NCI-H2107 treated with DMSO at 0.1 percent for 48 hours (cell line): ENCODE data around the gene GALNT9.
"Not testable (repeated sequence)": the region's sequence is repeated elsewhere in the genome, so short reads cannot be mapped to it uniquely, and the experiment has no call there.

Source experiments
- DNase-seq: peaks from one replicate; lab custom pipeline; 2025; ENCODE audit not compliant: unreplicated experiment; lab: John Stamatoyannopoulos, UW

The GALNT9 gene

DNA sequence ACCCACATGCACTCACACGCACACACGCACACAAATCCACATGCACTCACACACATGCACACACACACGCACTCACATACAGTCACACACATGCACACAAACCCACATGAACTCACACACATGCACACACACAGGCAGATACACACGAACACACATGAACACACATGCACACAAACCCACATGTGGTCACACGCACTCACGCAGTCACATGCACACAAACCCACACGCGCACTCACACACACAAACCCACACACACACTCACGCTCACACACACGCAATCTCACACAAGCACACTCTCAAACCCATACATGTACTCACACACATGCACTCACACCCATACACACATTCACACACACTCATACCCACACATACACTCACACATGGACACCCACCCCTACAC, 61.5 kb downstream of the GALNT9 start:
- DNase-seq, result no peak

- DNase-seq, result no peak
Measured at GRCh38 chr12:132266802-132267201, 62.6 kb downstream of the GALNT9 start.

GRCh38 chr12:132266370-132266769, 63.0 kb downstream of the GALNT9 start:
- no peak for DNase-seq

- DNase-seq, result not testable (repeated sequence)
Measured at GRCh38 chr12:132265822-132266221, 63.6 kb downstream of the GALNT9 start.

- DNase-seq, result no peak
Measured at GRCh38 chr12:132265056-132265800, 64.2 kb downstream of the GALNT9 start.

GRCh38 chr12:132264086-132265010, 65.0 kb downstream of the GALNT9 start:
- DNase-seq, result no peak

DNA sequence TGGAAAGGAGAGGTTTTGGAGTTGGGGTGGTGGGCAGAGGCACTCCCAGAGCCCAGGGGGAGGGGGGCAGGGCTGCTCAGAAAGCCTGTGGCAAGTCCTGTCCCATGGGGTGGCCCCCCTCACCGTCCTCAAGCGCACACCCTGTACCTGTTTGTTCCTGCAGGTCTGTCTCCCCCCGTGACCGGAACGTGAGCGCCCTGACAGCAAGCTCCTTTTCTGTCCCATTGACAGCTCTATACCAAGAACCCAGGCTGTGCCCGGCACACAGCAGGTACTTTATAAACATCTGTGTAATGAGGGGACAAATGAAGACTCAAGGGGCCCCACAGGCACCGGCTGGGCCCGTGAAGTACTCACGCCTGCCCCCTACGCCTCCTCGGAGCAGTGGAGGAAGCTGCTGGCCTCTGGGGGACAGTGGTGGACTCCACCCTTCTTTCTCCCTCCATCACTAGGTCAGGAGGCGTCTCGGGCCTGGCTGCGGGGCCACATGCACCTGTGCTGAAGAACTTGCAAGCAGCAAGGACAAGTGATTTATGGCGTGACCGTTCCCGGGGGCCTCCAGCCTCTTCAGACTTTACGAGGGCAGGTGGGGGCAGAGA, 65.8 kb downstream of the GALNT9 start:
- no peak for DNase-seq

DNA sequence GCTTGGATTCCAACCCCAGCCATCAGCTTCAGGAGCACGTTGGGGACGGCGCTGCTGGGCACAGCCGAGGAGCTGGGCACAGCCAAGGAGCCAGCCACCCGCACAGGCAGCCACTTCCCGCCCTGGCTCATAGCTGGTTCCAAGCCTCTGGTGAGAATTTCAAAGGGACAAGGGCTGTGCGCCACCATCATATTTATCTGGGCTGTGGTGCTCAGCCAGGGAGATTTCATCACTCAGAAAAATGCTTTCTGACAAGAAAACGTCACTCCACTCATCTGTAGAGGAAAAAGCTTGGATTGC, 66.4 kb downstream of the GALNT9 start:
- DNase-seq, result no peak

DNA sequence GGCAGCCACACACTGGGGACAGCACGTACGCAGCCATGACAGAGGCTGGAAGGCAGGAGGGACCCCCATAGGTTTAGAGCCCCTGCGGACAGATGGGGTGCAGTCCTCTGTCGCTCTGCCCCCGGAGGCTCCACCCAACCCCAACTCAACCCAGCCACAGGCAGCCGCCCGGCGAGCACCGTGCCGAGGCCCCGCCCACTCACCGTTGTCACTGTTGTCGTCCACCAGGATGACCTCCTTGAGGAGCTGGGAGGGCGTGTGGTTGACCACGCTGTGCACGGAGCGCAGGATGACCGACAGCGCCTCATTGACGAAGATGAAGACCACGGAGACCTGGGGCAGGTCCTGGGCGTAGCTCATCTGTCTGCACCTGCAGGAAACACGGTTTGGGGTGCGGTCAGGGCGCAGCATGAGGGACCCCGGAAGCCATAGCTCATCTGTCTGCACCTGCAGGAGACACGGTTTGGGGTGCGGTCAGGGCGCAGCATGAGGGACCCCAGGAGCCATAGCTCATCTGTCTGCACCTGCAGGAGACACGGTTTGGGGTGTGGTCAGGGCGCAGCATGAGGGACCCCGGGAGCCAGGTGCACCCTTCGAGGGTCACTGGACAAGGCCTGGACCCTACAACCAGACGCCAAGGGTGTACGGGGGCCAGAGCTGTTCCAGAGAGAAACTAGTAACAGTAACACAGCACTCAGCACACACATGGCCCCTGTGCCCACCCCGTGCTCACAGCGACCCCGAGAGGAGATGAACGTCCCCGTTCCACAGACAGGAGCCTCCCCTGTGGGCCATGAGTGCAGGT, 66.9 kb downstream of the GALNT9 start:
- DNase-seq, result no peak

- no peak for DNase-seq
Measured at GRCh38 chr12:132261328-132262138, 67.9 kb downstream of the GALNT9 start.

DNA sequence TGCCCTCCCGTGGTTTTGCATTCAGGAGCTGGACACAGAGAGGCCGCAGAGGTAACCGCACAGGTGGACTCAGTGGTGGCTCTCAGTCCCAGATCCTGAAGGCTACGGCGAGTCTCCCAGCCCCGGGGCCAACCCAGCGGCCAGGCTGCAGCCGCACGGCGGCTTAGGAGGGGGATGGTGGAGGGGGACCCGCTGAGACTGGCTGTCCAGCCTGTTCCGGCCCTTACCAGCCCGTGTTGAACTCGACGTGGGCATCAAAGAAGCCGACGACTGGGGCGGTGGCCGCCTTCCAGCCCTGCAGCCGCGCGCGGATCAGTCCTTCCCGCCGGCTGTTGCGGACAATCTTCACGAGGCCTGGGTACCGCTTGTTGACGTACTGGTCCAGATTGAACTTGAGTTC, 68.7 kb downstream of the GALNT9 start:
- no peak for DNase-seq

- no peak for DNase-seq
Measured at GRCh38 chr12:132259872-132260695, 69.3 kb downstream of the GALNT9 start.

- DNase-seq, result no peak
Measured at GRCh38 chr12:132259364-132259871, 70.0 kb downstream of the GALNT9 start.

GRCh38 chr12:132258543-132258942, 70.8 kb downstream of the GALNT9 start:
- DNase-seq, result no peak

DNA sequence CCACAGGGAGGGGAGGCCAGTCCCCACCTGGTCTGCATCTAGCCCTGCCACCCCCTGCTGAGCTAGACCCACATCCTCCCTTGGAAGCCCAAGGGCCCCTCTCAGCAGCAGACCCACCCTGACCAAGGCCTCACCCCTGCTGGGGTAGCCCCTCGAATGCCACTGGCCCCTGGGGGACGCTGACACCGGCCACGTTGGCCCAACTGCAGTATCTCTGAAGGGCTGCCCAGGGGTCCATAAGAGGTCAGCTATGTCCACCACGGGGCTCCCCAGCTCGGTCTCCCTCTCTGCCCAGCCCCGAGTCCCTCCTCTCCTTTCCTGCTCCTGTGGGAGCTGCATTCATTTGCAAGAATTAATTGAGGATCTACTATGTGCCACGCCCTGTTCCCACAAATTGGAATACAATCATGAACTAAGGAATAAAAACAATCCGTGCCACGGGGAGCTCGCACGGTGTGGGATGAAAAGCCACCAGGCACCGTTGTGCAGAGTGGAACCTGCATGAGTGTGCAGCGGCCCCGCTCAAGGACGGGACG, 71.4 kb downstream of the GALNT9 start:
- DNase-seq, result no peak

DNA sequence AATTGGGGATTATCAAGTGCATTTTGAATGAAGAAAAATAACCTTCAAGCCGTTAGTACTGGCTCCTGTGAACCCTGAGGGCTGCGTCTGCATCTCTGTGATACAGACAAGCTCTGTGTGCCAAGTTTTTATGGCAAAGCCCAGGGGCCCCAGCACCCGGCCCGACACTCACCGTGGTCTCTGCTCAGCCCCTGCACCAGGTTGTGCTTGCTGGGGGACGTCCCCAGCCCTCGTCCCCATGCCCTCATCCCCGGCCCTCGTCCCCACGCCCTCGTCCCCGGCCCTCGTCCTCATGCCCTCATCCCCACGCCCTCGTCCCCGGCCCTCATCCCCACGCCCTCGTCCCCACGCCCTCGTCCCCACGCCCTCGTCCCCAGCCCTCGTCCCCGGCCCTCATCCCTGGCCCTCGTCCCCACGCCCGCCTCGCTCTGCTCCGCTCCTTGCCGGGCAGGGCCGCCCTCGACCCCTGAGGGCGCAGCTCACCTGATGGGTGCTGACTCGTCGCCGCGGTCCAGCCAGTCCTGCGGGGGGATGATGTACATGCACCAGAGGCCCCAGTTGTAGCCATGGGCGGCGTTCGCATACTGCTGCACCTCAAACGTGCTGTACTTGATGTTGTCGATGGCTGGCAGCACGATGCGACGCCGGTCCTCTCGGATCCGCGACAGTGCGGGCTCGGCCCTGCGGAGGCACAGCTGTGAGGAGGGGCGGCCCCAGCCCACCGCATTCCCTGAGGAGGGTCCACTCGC, 72.0 kb downstream of the GALNT9 start:
- no peak for DNase-seq

- DNase-seq, result no peak
Measured at GRCh38 chr12:132256646-132257045, 72.7 kb downstream of the GALNT9 start.

DNA sequence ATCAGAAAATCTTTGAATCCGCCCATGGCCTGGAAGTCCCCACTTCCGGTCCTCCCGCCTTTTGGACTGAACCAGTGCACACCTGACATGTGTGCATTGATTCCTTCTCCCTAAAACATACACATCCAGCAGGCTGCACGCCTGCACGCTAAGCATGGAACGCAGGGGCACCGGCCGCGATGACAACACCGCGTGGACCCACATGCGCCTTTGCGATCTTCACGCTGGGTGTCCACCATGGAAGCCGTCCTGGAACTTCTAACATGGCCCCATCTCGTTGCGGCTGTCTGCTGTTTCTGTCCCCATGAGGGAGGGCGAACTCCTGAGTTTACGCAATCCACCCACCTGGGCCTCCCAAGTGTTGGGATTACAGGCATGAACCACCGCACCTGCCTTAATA, 73.7 kb downstream of the GALNT9 start:
- no peak for DNase-seq
